ENCODE results near the gene BCAS4. TPM values are rescaled to one million over a fixed set of nuclear protein-coding genes. Genes with fewer than 3 reads are reported as not detected.

BCAS4 gene
- total RNA-seq, 1 donor from 2014 or later: 9.3 TPM

DNA sequence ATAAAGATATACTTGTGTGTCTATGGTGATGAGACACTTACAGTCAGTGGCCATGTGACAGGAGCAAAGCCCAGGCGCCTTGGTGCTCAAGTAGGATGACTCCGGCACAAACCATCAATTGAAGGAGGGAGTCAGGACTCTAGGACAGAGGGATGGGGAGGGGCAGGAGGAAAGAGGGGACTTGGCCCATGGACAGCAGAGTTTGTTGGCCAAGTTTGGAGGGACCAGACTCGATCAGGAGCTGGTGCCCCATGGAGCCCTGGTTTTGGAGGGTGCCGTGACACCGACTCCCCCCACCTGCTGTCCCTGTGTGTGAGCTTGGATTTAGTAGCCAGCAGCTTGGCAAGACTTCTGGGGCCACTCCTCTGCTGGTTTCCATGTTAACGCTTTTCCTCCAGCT lies 70.3 kb downstream of the BCAS4 start:
- no peak overlapping the region for H3K27ac Mint-ChIP-seq
- DNase-seq (ENCODE audit: extremely low spot score, unreplicated experiment): no peak
- no peak overlapping the region for H3K4me3 Mint-ChIP-seq
- H3K27me3 Mint-ChIP-seq: no peaks in the 10 kb centered on the region
- peaks cover 7% of the 10 kb centered on the region for H3K4me1 Mint-ChIP-seq (ENCODE audit: unreplicated experiment)
- no peaks in the 10 kb centered on the region for H3K36me3 Mint-ChIP-seq
- TF ChIP-seq, protein P1, sequence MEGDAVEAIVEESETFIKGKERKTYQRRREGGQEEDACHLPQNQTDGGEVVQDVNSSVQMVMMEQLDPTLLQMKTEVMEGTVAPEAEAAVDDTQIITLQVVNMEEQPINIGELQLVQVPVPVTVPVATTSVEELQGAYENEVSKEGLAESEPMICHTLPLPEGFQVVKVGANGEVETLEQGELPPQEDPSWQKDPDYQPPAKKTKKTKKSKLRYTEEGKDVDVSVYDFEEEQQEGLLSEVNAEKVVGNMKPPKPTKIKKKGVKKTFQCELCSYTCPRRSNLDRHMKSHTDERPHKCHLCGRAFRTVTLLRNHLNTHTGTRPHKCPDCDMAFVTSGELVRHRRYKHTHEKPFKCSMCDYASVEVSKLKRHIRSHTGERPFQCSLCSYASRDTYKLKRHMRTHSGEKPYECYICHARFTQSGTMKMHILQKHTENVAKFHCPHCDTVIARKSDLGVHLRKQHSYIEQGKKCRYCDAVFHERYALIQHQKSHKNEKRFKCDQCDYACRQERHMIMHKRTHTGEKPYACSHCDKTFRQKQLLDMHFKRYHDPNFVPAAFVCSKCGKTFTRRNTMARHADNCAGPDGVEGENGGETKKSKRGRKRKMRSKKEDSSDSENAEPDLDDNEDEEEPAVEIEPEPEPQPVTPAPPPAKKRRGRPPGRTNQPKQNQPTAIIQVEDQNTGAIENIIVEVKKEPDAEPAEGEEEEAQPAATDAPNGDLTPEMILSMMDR (conservative IDR thresholded peaks at IDR 0.05): no peak
- no peaks in the 10 kb centered on the region for H3K9me3 Mint-ChIP-seq

DNA sequence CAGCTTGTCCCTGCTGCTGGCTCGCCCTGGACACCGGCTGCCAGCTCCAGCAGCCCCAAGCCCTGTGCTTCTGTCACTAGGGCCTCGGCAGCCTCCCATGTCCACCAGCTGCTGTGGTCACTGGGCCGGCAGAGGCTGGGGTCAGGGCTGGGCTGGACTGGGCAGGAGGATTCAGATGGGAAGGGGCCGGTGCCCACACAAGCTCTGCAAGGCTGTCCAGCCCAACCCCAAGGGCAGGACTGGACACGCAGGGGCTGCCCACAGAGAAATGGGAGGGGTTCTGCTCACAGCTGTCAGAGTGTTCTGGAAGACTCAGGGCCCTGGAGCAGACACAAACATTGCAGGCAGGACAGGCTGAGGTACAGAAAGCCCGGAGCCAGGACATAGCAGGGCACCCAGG lies 70.7 kb downstream of the BCAS4 start:
- no peaks in the 10 kb centered on the region for H3K9me3 Mint-ChIP-seq
- no peak overlapping the region for H3K4me3 Mint-ChIP-seq
- DNase-seq (ENCODE audit: extremely low spot score, unreplicated experiment): no peak
- no peaks in the 10 kb centered on the region for H3K27me3 Mint-ChIP-seq
- TF ChIP-seq, protein P1 (conservative IDR thresholded peaks at IDR 0.05): no peak
- peaks cover 12% of the 10 kb centered on the region for H3K4me1 Mint-ChIP-seq (ENCODE audit: unreplicated experiment)
- no peak overlapping the region for H3K27ac Mint-ChIP-seq
- no peaks in the 10 kb centered on the region for H3K36me3 Mint-ChIP-seq

DNA sequence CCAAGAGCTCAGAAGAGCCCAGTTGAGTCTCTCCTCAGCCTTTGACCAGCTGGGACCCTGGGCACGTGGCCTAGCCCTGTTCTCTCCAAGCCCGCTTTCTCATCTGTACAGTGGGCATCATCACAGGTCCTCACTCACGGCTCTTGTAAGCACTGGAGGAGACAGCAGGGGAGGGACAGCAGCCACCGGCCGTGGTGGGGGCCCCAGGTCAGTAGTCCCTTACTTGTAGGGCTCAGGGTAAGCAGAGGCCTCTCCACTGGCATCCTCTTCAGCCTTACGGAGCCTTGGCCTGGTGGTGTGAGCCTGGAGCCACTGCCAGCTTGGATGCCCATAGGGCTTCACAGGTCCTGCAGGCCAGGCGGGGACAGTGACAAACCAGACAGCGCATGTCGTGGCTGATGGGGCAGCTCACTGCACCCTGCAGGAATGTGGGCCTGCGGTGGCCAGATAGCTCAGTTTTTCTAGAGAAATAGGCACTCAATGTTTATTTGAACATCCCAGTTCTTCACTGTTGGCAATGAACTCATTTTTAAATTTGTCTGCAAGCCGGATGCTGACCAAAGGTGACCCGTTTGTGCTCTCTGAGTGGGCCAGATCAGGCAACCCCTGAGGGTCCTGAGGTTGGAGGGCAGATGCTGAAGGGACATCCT lies 71.3 kb downstream of the BCAS4 start:
- no peak for DNase-seq (ENCODE audit: extremely low spot score, unreplicated experiment)
- Mint-ChIP-seq H3K36me3 (no peaks in the 10 kb centered on the region), H3K9me3 (no peaks in the 10 kb centered on the region), H3K27me3 (no peaks in the 10 kb centered on the region), H3K27ac (no peak overlapping the region), H3K4me3 (no peak overlapping the region), H3K4me1 (ENCODE audit: unreplicated experiment) (peaks cover 14% of the 10 kb centered on the region)
- TF ChIP-seq, protein P1 (conservative IDR thresholded peaks at IDR 0.05): no peak

DNA sequence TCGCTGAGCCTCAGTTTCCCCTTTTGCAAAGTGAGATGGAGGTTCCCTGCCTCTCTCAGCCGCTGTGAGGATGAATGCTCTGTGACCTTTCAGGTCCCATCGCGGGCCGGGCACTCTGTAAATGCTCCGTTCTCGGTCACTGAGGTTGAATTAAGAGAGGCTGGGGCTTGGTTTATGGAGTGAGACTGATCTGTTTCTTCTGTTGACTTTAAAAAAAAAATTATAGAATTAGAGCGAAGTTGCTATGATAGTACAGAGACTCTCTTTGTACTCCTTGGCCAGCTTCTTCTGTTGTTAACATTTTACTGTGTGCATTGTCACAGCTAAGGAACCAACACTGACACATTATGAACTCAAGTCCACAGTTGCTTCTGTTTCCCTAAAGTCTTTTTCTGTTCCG lies 72.0 kb downstream of the BCAS4 start:
- TF ChIP-seq, protein P1 (conservative IDR thresholded peaks at IDR 0.05): no peak
- no peaks in the 10 kb centered on the region for H3K36me3 Mint-ChIP-seq
- H3K4me1 Mint-ChIP-seq (ENCODE audit: unreplicated experiment): peaks cover 20% of the 10 kb centered on the region
- H3K9me3 Mint-ChIP-seq: no peaks in the 10 kb centered on the region
- no peak for DNase-seq (ENCODE audit: extremely low spot score, unreplicated experiment)
- no peak overlapping the region for H3K4me3 Mint-ChIP-seq
- H3K27ac Mint-ChIP-seq: no peak overlapping the region
- no peaks in the 10 kb centered on the region for H3K27me3 Mint-ChIP-seq

DNA sequence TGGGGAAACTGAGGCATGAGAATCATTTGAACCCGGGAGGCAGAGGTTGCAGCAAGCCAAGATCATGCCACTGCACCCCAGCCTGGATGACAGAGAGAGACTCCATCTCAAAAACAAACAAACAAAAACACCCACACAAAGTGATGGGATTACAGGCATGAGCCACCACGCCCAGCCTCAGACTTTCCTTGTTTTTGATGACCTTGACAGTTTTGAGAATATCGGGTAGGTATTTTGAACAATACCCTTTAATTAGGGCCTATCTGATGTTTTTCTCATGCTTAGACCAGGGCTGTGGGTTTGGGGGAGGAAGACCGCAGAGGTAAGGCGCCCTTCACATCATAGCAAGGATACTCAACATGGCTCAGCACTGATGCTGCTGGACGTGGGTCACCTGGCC lies 72.9 kb downstream of the BCAS4 start:
- TF ChIP-seq, protein P1 (conservative IDR thresholded peaks at IDR 0.05): no peak
- H3K9me3 Mint-ChIP-seq: no peaks in the 10 kb centered on the region
- H3K27ac Mint-ChIP-seq: no peak overlapping the region
- H3K36me3 Mint-ChIP-seq: no peaks in the 10 kb centered on the region
- no peak for DNase-seq (ENCODE audit: extremely low spot score, unreplicated experiment)
- H3K4me1 Mint-ChIP-seq (ENCODE audit: unreplicated experiment): peaks cover 22% of the 10 kb centered on the region
- no peaks in the 10 kb centered on the region for H3K27me3 Mint-ChIP-seq
- H3K4me3 Mint-ChIP-seq: no peak overlapping the region

Data from type B pancreatic cell (in vitro differentiated cells).